ENCODE measurements around the gene CSTF3. TPM values are rescaled to one million over a fixed set of nuclear protein-coding genes. Genes with fewer than 3 reads are reported as not detected.

The CSTF3 gene
- total and polyA plus RNA-seq, 2 of the 4 experiments (the other 2 are of a cell fraction), result 14.5 to 23.4 TPM

GRCh38 chr11:33157103-33158027 lies 3.9 kb downstream of the CSTF3 start:
- peaks cover 64% of the 10 kb centered on the region for H4K20me1 ChIP-seq (ENCODE audit: insufficient read depth, low read length)
- no peak overlapping the region for H3K4ac ChIP-seq (ENCODE audit: low read depth, low read length)
- DNase-seq, result no peak
- H4K8ac ChIP-seq (ENCODE audit: low read depth in 2 of 2, low read length in 2 of 2), result no peak overlapping the region
- no peak overlapping the region for H3K56ac ChIP-seq (ENCODE audit: extremely low read depth, insufficient read depth, low read length)
- H4K5ac ChIP-seq (ENCODE audit: low read depth, low read length), result no peak overlapping the region
- BruUV-seq (replicated peaks), result no TSS peak
- no peaks in the 10 kb centered on the region for H3K27me3 ChIP-seq (ENCODE audit: control insufficient read depth, insufficient read depth, low read length)
- H3K18ac ChIP-seq (ENCODE audit: low read depth, low read length), result no peak overlapping the region
- H2BK15ac ChIP-seq (ENCODE audit: low read depth, low read length), result no peak overlapping the region
- peaks cover 2 to 23% of the 10 kb centered on the region in 2 experiments; a peak in 2 of 4 replicates for H3K79me1 ChIP-seq (ENCODE audit: low read depth in 1 of 2, low read length in 2 of 2)
- no peak overlapping the region for H3K4me3 ChIP-seq (ENCODE audit: insufficient read depth, low read depth, low read length)
- intact Hi-C loops (cut with micrococcal nuclease) (no loop called here), dilution Hi-C loops (cut with HindIII; ENCODE audit: low sequenced_read_pairs, unreplicated experiment) (no loop called here), in situ Hi-C loops (cut with MboI; ENCODE audit: low sequenced_read_pairs) (loop anchor here (5.0 kb wide), 1 partner anchor 535 kb away; no protein-coding TSS in a partner anchor)
- H3K9me3 ChIP-seq (ENCODE audit: control insufficient read depth, insufficient read depth, low read length), result no peaks in the 10 kb centered on the region
- peaks cover 3% of the 10 kb centered on the region; the same call in 1 of the 2 replicates for H3K9me1 ChIP-seq (ENCODE audit: insufficient read depth, low read length)
- ChIA-PET CTCF (interaction anchor here (0.7 kb wide), 1 partner anchor 105 kb away, joined by 3 read pairs; no protein-coding TSS in a partner anchor), POLR2A (ENCODE audit: unreplicated experiment) (no interaction called here)
- H3K27ac ChIP-seq (ENCODE audit: insufficient read depth, low read length), result no peak overlapping the region
- H3K4me1 ChIP-seq (ENCODE audit: control insufficient read depth, insufficient read depth, low read length), result peaks cover 6% of the 10 kb centered on the region
- no peak overlapping the region for H2BK20ac ChIP-seq (ENCODE audit: low read depth, low read length)
- H2BK120ac ChIP-seq (ENCODE audit: low read depth, low read length), result no peak overlapping the region
- H2AK5ac ChIP-seq (ENCODE audit: low read depth, low read length), result no peak overlapping the region
- H3K9ac ChIP-seq (ENCODE audit: low read depth, low read length), result no peak overlapping the region
- no peak overlapping the region for H3K23ac ChIP-seq (ENCODE audit: low read depth, low read length)
- H2BK5ac ChIP-seq (ENCODE audit: low read depth, low read length, poor library complexity, severe bottlenecking), result no peak overlapping the region
- no peaks in the 10 kb centered on the region for H3K36me3 ChIP-seq (ENCODE audit: control insufficient read depth, insufficient read depth, low read length)
- ATAC-seq (ENCODE audit: low read depth), result no peak
- H3K4me2 ChIP-seq (ENCODE audit: low read depth, low read length), result no peak overlapping the region
- WGBS, 2 experiments (ENCODE audit: extremely low coverage in 2 of 2, insufficient read length in 1 of 2), result no CpG with 5 or more reads among the region's 5 CpGs
- no peak overlapping the region for H4K91ac ChIP-seq (ENCODE audit: insufficient read depth, low read depth, low read length)
- H2AFZ ChIP-seq (replicated peaks; ENCODE audit: low read length, poor library complexity), result no peak overlapping the region
- H3K14ac ChIP-seq (replicated peaks; ENCODE audit: low read depth, low read length), result no peak overlapping the region
- H2AK9ac ChIP-seq (replicated peaks; ENCODE audit: low read depth, low read length, poor library complexity), result no peak overlapping the region
- TF ChIP-seq USF2 (IDR thresholded peaks at IDR 0.05; ENCODE audit: low read depth, low read length) (no peak), CEBPB (IDR thresholded peaks at IDR 0.05; ENCODE audit: low read depth, low read length) (no peak), MAZ (IDR thresholded peaks at IDR 0.05; ENCODE audit: borderline replicate concordance, low read depth, low read length) (no peak), RAD21 (IDR thresholded peaks at IDR 0.05; ENCODE audit: low read length) (no peak), CTCF (conservative IDR thresholded peaks at IDR 0.05; ENCODE audit: low read depth, low read length) (no peak), CHD1 (IDR thresholded peaks at IDR 0.05; ENCODE audit: low read depth, low read length) (no peak), FOS (IDR thresholded peaks at IDR 0.05; ENCODE audit: low read depth, low read length) (no peak), NFE2L2 (IDR thresholded peaks at IDR 0.05; ENCODE audit: low read depth, low read length) (no peak), BHLHE40 (IDR thresholded peaks at IDR 0.05; ENCODE audit: low read depth, low read length) (no peak), POLR2A (IDR thresholded peaks at IDR 0.05; ENCODE audit: low read depth, low read length) (no peak), ELK1 (IDR thresholded peaks at IDR 0.05; ENCODE audit: borderline replicate concordance, low read depth, low read length) (no peak), RFX5 (IDR thresholded peaks at IDR 0.05; ENCODE audit: low read depth, low read length) (no peak), RCOR1 (IDR thresholded peaks at IDR 0.05; ENCODE audit: insufficient replicate concordance, low read length) (no peak), MAFK (IDR thresholded peaks at IDR 0.05; ENCODE audit: low read depth, low read length) (no peak), SMC3 (IDR thresholded peaks at IDR 0.05; ENCODE audit: low read depth, low read length) (no peak)
